ENCODE data around the gene LDB2.

LDB2 gene

DNA sequence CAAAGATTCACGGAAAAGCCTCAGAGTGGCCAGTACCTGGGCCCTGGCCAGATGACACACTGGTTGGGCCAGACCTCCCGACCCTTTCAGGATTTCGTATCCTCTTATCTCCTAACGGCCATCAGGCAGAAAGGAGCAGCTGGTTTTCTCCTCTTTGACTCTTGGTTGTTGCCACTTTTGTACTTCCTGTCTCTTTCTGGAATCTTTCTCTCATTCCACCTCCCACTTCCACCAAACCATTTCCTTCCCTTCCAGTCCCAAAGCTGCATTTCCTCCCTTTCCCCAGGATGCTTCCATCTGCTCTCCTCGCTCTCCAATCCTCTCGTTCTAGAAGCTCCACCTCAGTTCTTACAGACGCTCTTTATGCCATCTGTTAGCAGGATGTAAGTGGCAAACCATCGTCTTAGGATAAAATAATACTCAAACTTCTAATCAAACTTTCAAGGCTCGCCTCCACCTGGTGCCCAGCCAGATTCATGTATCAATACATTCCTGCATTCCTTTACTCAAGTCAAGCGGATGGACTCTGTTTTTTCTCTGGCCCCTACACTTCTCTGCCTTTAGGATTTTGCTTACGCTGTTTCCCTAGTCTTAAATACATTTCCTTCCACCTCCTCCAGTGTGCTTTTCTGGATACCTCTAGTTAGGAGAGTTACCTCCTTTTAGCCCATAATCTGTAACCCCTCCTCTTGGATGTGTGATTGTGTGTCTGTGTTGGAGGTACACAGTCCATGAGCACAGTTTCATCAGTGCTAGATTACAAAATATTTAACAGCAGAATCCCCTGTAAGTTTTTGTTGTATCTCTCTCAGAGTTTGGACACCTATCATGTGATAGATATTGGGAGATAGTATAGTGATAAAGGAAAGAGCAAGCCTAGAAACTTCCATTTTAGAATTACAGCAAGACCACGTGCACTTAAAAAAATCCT is 70.4 kb downstream of the LDB2 start:
- H3K27ac ChIP-seq (ENCODE audit: insufficient read depth, low read depth, low read length, poor library complexity, severe bottlenecking) = no peak overlapping the region
- H3K36me3 ChIP-seq (ENCODE audit: control insufficient read depth, insufficient read depth, low read length) = no peaks in the 10 kb centered on the region
- H3K4me3 ChIP-seq (ENCODE audit: insufficient read depth, low read depth, low read length) = no peak overlapping the region
- peaks cover 14% of the 10 kb centered on the region for H3K4me1 ChIP-seq (ENCODE audit: control insufficient read depth, insufficient read depth, low read length)
- WGBS, 2 experiments = 89 to 91% methylated on average over 12 of the region's 12 CpGs
- H3K27me3 ChIP-seq (ENCODE audit: control insufficient read depth, insufficient read depth, low read length, poor library complexity, severe bottlenecking) = no peaks in the 10 kb centered on the region
- H3K9me3 ChIP-seq (ENCODE audit: control insufficient read depth, low read length) = no peaks in the 10 kb centered on the region

DNA sequence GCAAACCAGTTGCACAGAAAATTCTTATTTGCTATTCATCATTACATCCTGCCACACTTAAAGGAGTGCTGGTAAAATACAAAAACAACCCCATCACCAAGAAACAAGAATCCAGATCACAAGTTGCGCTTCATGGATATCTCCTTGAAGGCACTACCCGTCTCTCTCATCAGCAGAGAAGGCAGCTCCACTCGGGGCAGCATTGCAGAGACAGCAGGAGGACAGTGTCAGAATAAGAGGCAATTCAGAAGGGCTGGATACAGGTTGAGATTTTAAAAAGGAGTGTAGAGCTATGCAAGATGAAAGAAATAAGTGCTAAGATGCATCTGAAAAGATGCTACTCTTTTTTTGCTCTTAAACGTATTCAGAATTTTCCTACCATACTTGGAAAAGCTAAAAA is 71.4 kb downstream of the LDB2 start:
- no peak overlapping the region for H3K27ac ChIP-seq (ENCODE audit: insufficient read depth, low read depth, low read length, poor library complexity, severe bottlenecking)
- H3K27me3 ChIP-seq (ENCODE audit: control insufficient read depth, insufficient read depth, low read length, poor library complexity, severe bottlenecking) = no peaks in the 10 kb centered on the region
- H3K9me3 ChIP-seq (ENCODE audit: control insufficient read depth, low read length) = no peaks in the 10 kb centered on the region
- H3K36me3 ChIP-seq (ENCODE audit: control insufficient read depth, insufficient read depth, low read length) = no peaks in the 10 kb centered on the region
- no peak overlapping the region for H3K4me3 ChIP-seq (ENCODE audit: insufficient read depth, low read depth, low read length)
- WGBS, 2 experiments = 36 to 37% methylated on average over 4 of the region's 4 CpGs
- peaks cover 14% of the 10 kb centered on the region for H3K4me1 ChIP-seq (ENCODE audit: control insufficient read depth, insufficient read depth, low read length)

DNA sequence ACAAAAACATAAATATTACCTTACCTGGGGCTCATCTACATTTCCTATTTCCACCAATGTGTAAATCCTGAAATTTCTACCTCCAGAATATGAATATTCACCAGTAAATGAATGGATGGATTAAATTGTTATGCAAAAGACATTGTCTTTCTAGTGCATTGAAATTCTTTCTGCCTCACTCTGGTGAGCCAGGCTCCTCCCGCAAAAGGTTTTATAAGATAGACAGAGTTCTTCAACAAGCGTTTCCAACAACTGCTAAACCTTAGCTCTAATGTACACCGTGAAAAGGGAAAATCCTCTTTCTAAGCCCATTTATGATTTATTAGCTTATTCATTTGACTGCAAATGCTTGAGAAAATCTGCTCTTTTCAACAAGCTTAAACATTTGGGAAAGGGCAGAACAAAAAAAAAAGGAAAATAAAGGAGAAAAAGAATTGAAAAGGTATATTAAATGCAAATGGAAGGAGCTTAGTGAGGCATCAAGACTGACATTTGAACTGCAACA is 72.0 kb downstream of the LDB2 start:
- Histone ChIP-seq H3K27me3 (ENCODE audit: control insufficient read depth, insufficient read depth, low read length, poor library complexity, severe bottlenecking) (no peaks in the 10 kb centered on the region), H3K4me3 (ENCODE audit: insufficient read depth, low read depth, low read length) (no peak overlapping the region), H3K9me3 (ENCODE audit: control insufficient read depth, low read length) (no peaks in the 10 kb centered on the region), H3K4me1 (ENCODE audit: control insufficient read depth, insufficient read depth, low read length) (peaks cover 14% of the 10 kb centered on the region), H3K27ac (ENCODE audit: insufficient read depth, low read depth, low read length, poor library complexity, severe bottlenecking) (no peak overlapping the region), H3K36me3 (ENCODE audit: control insufficient read depth, insufficient read depth, low read length) (no peaks in the 10 kb centered on the region)
- 36 to 63% methylated on average over 3 of the region's 3 CpGs for WGBS, 2 experiments

DNA sequence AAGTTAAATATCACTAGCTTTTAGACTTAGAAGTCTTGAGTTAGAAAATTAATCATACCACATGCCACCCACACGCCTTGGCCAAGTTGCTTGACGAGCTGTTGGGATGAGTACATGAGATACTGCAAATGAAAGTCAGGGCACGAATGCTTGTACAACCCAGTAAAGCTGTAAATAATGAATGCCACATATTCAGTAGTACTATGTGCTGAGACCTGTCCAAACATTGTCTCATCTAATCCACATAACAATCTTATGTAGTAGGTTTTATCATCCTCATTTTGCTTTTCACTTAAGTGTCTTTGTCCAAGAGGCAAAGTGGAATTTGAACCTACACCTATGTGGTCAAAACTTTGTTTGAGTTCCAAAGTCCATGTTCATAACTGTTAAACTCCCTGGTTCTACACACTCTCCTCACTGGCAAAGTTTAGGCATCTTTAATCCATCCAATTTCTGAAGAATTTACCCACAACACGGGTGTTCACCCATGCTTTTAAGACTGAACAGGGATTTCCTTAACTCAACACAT is 74.1 kb downstream of the LDB2 start:
- Histone ChIP-seq H3K27ac (ENCODE audit: insufficient read depth, low read depth, low read length, poor library complexity, severe bottlenecking) (no peak overlapping the region), H3K4me3 (ENCODE audit: insufficient read depth, low read depth, low read length) (no peak overlapping the region), H3K9me3 (ENCODE audit: control insufficient read depth, low read length) (no peaks in the 10 kb centered on the region), H3K36me3 (ENCODE audit: control insufficient read depth, insufficient read depth, low read length) (no peaks in the 10 kb centered on the region), H3K27me3 (ENCODE audit: control insufficient read depth, insufficient read depth, low read length, poor library complexity, severe bottlenecking) (no peaks in the 10 kb centered on the region), H3K4me1 (ENCODE audit: control insufficient read depth, insufficient read depth, low read length) (peaks cover 19% of the 10 kb centered on the region)
- WGBS, 2 experiments = 90 to 92% methylated on average over 4 of the region's 4 CpGs

DNA sequence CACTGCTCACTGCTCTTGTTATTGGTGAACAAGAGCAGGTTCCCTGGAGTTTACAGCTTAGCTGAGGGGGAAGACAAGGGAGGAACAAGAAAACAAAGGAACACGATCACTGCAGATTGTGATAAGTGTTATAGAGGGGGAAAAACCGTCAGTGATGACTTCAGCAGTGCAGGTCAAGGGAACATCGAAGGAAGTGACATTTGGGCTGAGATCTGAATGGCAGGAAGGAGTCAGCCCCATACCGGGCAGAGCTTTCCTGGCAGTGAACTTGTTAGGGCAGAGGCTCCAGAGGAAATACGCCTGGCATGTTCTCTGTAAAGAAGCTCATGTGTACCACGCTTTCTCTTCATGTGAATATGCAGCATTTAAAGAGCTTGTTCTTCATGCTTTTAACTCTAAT is 78.1 kb downstream of the LDB2 start:
- Histone ChIP-seq H3K27ac (ENCODE audit: insufficient read depth, low read depth, low read length, poor library complexity, severe bottlenecking) (no peak overlapping the region), H3K4me1 (ENCODE audit: control insufficient read depth, insufficient read depth, low read length) (peaks cover 14% of the 10 kb centered on the region), H3K9me3 (ENCODE audit: control insufficient read depth, low read length) (no peaks in the 10 kb centered on the region), H3K4me3 (ENCODE audit: insufficient read depth, low read depth, low read length) (no peak overlapping the region), H3K36me3 (ENCODE audit: control insufficient read depth, insufficient read depth, low read length) (no peaks in the 10 kb centered on the region), H3K27me3 (ENCODE audit: control insufficient read depth, insufficient read depth, low read length, poor library complexity, severe bottlenecking) (no peaks in the 10 kb centered on the region)
- 48% methylated on average over 6 of the region's 6 CpGs for WGBS, 2 experiments

DNA sequence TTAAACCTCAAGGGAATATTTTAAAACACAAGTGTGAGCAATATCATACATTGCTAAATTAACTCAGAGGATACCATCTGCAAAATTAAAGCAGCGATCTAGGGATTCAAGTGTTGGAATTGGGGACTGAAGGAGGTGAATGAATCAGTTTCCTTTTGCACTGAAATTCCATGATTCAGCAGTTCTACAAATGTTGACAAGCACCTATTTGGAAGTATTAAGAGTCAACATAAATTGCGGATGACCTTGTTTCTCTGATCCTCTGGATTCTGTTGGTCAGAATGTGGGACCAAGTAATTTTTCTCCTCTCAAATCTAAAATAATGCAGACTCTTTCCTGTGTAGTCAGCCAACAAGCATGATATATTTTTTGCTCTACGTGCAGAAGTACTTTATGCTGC is 78.8 kb downstream of the LDB2 start:
- Histone ChIP-seq H3K27ac (ENCODE audit: insufficient read depth, low read depth, low read length, poor library complexity, severe bottlenecking) (no peak overlapping the region), H3K27me3 (ENCODE audit: control insufficient read depth, insufficient read depth, low read length, poor library complexity, severe bottlenecking) (no peaks in the 10 kb centered on the region), H3K36me3 (ENCODE audit: control insufficient read depth, insufficient read depth, low read length) (no peaks in the 10 kb centered on the region), H3K4me3 (ENCODE audit: insufficient read depth, low read depth, low read length) (no peak overlapping the region), H3K9me3 (ENCODE audit: control insufficient read depth, low read length) (no peaks in the 10 kb centered on the region), H3K4me1 (ENCODE audit: control insufficient read depth, insufficient read depth, low read length) (peaks cover 14% of the 10 kb centered on the region)
- 91 to 96% methylated on average over 3 of the region's 3 CpGs for WGBS, 2 experiments

DNA sequence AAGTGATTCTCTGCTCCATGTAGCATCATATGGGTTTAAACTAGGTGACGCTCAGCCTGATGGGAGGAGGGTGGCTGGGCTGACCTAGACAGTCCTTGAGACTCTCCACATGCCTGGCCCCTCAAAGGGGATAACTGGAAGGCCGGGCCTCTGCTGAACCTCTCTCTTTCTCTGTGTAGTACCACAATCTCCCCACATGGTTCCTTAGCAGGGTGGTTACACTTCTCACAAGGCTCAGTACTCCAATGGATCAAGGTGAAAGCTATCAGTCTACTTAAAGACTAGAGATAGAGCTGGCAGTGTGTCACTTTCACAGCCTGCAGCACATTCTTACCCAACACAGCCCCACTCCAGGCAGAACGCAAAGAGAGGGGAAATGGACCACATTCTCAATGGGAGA is 80.4 kb downstream of the LDB2 start:
- no peak overlapping the region for H3K4me3 ChIP-seq (ENCODE audit: insufficient read depth, low read depth, low read length)
- H3K27ac ChIP-seq (ENCODE audit: insufficient read depth, low read depth, low read length, poor library complexity, severe bottlenecking) = no peak overlapping the region
- no peaks in the 10 kb centered on the region for H3K36me3 ChIP-seq (ENCODE audit: control insufficient read depth, insufficient read depth, low read length)
- peaks cover 14% of the 10 kb centered on the region for H3K4me1 ChIP-seq (ENCODE audit: control insufficient read depth, insufficient read depth, low read length)
- H3K9me3 ChIP-seq (ENCODE audit: control insufficient read depth, low read length) = no peaks in the 10 kb centered on the region
- H3K27me3 ChIP-seq (ENCODE audit: control insufficient read depth, insufficient read depth, low read length, poor library complexity, severe bottlenecking) = no peaks in the 10 kb centered on the region
- 78 to 94% methylated on average over 3 of the region's 3 CpGs for WGBS, 2 experiments

DNA sequence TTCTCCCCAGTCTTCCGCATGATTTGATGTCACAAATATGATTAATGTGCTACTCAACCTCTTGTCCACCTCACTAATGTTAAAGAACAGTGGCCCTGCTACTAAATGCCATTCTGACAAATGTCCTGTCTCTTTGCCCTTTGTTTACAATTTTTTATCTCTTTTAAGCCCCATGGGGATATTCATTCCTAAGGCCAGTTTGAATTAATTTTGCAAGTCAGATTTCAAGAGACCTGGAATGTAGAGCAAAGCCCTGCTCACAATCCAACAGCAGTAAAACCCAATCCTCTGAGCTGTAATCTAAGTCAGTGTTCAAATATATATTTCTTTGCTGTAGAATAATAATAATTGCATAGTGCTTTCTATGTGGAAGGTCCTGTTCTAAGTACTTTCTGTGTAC is 81.2 kb downstream of the LDB2 start:
- H3K27ac ChIP-seq (ENCODE audit: insufficient read depth, low read depth, low read length, poor library complexity, severe bottlenecking) = no peak overlapping the region
- WGBS, 2 experiments = 91 to 96% methylated on average over 1 of the region's 1 CpG

DNA sequence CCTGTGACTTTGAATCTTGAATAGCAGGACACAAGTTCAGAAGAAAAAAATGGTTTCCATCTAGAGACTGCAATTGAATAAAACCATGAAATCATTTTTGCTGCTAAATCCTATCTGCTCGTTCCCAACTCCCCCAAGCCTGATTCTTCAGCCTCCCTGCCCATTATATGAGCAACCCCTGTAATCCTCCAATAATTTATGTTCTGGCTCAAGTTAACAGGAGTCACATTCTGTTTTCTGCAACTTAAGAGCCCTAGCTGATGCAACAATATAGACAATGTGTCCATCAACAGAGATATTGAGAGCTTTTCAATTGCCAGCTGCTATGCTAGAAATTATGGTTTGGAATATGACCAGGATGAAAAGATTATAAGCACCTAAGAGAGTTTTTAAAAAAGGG is 84.1 kb downstream of the LDB2 start:
- WGBS, 2 experiments = 86% methylated on average over 1 of the region's 1 CpG
- no peaks in the 10 kb centered on the region for H3K27me3 ChIP-seq (ENCODE audit: control insufficient read depth, insufficient read depth, low read length, poor library complexity, severe bottlenecking)
- no peak overlapping the region for H3K27ac ChIP-seq (ENCODE audit: insufficient read depth, low read depth, low read length, poor library complexity, severe bottlenecking)
- H3K36me3 ChIP-seq (ENCODE audit: control insufficient read depth, insufficient read depth, low read length) = no peaks in the 10 kb centered on the region
- H3K9me3 ChIP-seq (ENCODE audit: control insufficient read depth, low read length) = no peaks in the 10 kb centered on the region
- peaks cover 9% of the 10 kb centered on the region for H3K4me1 ChIP-seq (ENCODE audit: control insufficient read depth, insufficient read depth, low read length)
- H3K4me3 ChIP-seq (ENCODE audit: insufficient read depth, low read depth, low read length) = no peak overlapping the region

More for the DNA sequence above, 81.2 kb downstream of the LDB2 start:
- no peaks in the 10 kb centered on the region for H3K36me3 ChIP-seq (ENCODE audit: control insufficient read depth, insufficient read depth, low read length)
- H3K9me3 ChIP-seq (ENCODE audit: control insufficient read depth, low read length) = no peaks in the 10 kb centered on the region
- H3K4me3 ChIP-seq (ENCODE audit: insufficient read depth, low read depth, low read length) = no peak overlapping the region
- peaks cover 14% of the 10 kb centered on the region for H3K4me1 ChIP-seq (ENCODE audit: control insufficient read depth, insufficient read depth, low read length)
- no peaks in the 10 kb centered on the region for H3K27me3 ChIP-seq (ENCODE audit: control insufficient read depth, insufficient read depth, low read length, poor library complexity, severe bottlenecking)

DNA sequence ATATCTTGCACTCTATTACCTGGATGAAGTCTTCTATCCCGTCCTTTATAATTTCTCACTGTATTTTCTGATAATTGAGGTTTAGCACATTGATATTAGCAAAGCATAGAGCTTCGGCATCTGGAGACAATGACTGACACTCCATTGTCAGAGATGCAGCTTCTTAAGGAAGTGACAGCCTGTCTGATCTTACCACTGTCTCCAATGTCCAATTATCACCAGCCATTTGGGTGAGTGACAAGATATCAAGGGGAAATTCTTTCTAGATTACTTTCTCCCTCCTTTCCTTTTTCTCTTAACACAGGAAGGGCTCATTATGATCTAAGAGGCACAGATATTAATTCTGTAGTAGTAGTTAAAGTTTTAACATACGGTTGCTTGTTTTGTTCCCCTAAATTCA is 86.4 kb downstream of the LDB2 start:
- Histone ChIP-seq H3K27me3 (ENCODE audit: control insufficient read depth, insufficient read depth, low read length, poor library complexity, severe bottlenecking) (no peaks in the 10 kb centered on the region), H3K27ac (ENCODE audit: insufficient read depth, low read depth, low read length, poor library complexity, severe bottlenecking) (no peak overlapping the region), H3K4me1 (ENCODE audit: control insufficient read depth, insufficient read depth, low read length) (peaks cover under 1% of the 10 kb centered on the region), H3K36me3 (ENCODE audit: control insufficient read depth, insufficient read depth, low read length) (no peaks in the 10 kb centered on the region), H3K9me3 (ENCODE audit: control insufficient read depth, low read length) (no peaks in the 10 kb centered on the region), H3K4me3 (ENCODE audit: insufficient read depth, low read depth, low read length) (no peak overlapping the region)
- WGBS, 2 experiments = 93 to 95% methylated on average over 3 of the region's 3 CpGs
